Astrocyte (in vitro differentiated cells and primary cell): Measurements from ENCODE around the gene SRGAP2. TPM values are rescaled to one million over a fixed set of nuclear protein-coding genes. Genes with fewer than 3 reads are reported as not detected.
"Not testable (repeated sequence)": the region's sequence is repeated elsewhere in the genome, so short reads cannot be mapped to it uniquely, and the experiment has no call there.

ENCODE experiments used
- DNase-seq: peaks from one replicate; pipeline ENCODE4 v3.0.0-alpha.2; 2010; ENCODE audit warnings: low read depth
- FAIRE-seq: peaks from 2 replicates; lab custom pipeline; 2011; peaks lifted over from hg19 to GRCh38; lab: Jason Lieb, UNC
- H2AFZ ChIP-seq: 2 replicates; pipeline ENCODE4 v1.6.0; 2012; ENCODE audit warnings: low read depth, low read length, inconsistent platforms
- H3K27ac ChIP-seq: 2 replicates; pipeline ENCODE4 v1.5.1; 2011; ENCODE audit warnings: low read depth, low read length, inconsistent platforms
- H3K27me3 ChIP-seq: 2 replicates; pipeline ENCODE4 v1.6.0; 2011; ENCODE audit warnings: low read length, inconsistent platforms; ENCODE audit not compliant: insufficient read depth
- H3K36me3 ChIP-seq: 2 replicates; pipeline ENCODE4 v1.5.1; 2011; ENCODE audit warnings: low read length, inconsistent platforms; ENCODE audit not compliant: insufficient read depth
- H3K4me1 ChIP-seq: 2 replicates; pipeline ENCODE4 v1.5.1; 2011; ENCODE audit warnings: low read length, inconsistent platforms; ENCODE audit not compliant: insufficient read depth
- H3K4me2 ChIP-seq: 2 replicates; pipeline ENCODE4 v1.6.0; 2012; ENCODE audit warnings: low read length, inconsistent platforms
- H3K4me3 ChIP-seq: 2 replicates; pipeline ENCODE4 v1.5.1; 2011; ENCODE audit warnings: low read depth, mild to moderate bottlenecking, low read length, inconsistent platforms; ENCODE audit not compliant: insufficient read depth
- H3K79me2 ChIP-seq: 2 replicates; pipeline ENCODE4 v1.6.0; 2012; ENCODE audit warnings: mild to moderate bottlenecking, low read length, inconsistent platforms; ENCODE audit not compliant: insufficient read depth
- H3K9ac ChIP-seq: 2 replicates; pipeline ENCODE4 v1.6.0; 2012; ENCODE audit warnings: mild to moderate bottlenecking, low read length, inconsistent platforms
- H3K9me3 ChIP-seq: 2 replicates; pipeline ENCODE4 v1.5.1; 2012; ENCODE audit warnings: low read depth, mild to moderate bottlenecking, low read length, inconsistent platforms; ENCODE audit not compliant: insufficient read depth
- H4K20me1 ChIP-seq: 2 replicates; pipeline ENCODE4 v1.6.0; 2012; ENCODE audit warnings: low read length, inconsistent platforms; ENCODE audit not compliant: insufficient read depth
- H3K27ac Mint-ChIP-seq: one replicate; pipeline ENCODE4 v1.8.0; 2021; ENCODE audit warnings: mild to moderate bottlenecking, mixed read lengths; ENCODE audit not compliant: unreplicated experiment
- H3K27me3 Mint-ChIP-seq: one replicate; pipeline ENCODE4 v1.8.0; 2021; ENCODE audit warnings: low read depth, mixed read lengths; ENCODE audit not compliant: unreplicated experiment
- H3K36me3 Mint-ChIP-seq: one replicate; pipeline ENCODE4 v1.8.0; 2021; ENCODE audit warnings: low read depth, mixed read lengths; ENCODE audit not compliant: unreplicated experiment
- H3K4me1 Mint-ChIP-seq: one replicate; pipeline ENCODE4 v1.8.0; 2021; ENCODE audit warnings: low read depth, mixed read lengths; ENCODE audit not compliant: unreplicated experiment
- H3K4me3 Mint-ChIP-seq: one replicate; pipeline ENCODE4 v1.8.0; 2021; ENCODE audit warnings: mild to moderate bottlenecking, moderate library complexity, mixed read lengths; ENCODE audit not compliant: unreplicated experiment
- H3K9me3 Mint-ChIP-seq: one replicate; pipeline ENCODE4 v1.8.0; 2021; ENCODE audit warnings: mild to moderate bottlenecking, mixed read lengths; ENCODE audit not compliant: unreplicated experiment
- total RNA-seq: library from RNA; stranded (reverse); gene quantifications from 2 replicates; pipeline ENCODE4 v1.2.1, GENCODE V29; 2021

Gene SRGAP2
- total RNA-seq, 1 donor from 2014 or later = 116 TPM

DNA sequence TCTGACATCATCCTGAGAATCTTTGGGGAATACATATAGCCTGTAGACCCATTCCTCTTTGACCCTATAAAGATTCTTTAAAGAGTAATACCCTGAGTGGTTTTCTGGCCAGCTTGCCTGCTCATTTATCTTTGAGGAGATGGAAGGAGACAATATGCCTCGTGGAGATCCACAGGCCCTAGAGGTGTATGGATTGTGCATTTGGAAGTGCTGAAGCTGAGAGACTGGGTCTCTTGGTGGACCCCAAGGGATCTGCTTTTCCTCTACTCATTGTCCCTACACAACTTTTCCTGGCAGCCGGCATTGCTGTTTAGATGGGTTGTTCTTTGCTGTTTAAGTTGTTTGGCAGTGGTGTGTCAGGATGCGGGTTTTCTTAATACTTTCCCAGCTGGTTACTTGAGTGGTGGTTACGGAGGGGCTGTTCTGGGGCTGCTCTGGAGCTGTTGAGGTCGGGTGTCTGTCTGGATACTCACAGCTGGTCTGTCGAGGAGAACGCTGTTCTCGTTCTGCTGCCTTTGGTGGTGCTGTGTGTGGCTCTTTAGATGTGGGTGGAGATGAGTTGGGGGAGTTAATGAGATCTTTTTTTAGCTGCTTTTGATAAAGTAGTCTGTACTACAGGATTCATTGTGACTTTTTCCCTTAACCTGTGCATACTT is 49.5 kb downstream of the SRGAP2 start:
- H3K9me3 Mint-ChIP-seq, H3K4me1 ChIP-seq, FAIRE-seq, H2AFZ ChIP-seq, H3K4me1 Mint-ChIP-seq, H3K36me3 ChIP-seq, H3K9me3 ChIP-seq, H3K27me3 Mint-ChIP-seq, H3K27me3 ChIP-seq, H3K79me2 ChIP-seq, H3K27ac ChIP-seq, H3K36me3 Mint-ChIP-seq, H3K4me3 Mint-ChIP-seq, H3K4me3 ChIP-seq, H3K9ac ChIP-seq, H4K20me1 ChIP-seq: not testable (repeated sequence)
- peak; percentile 68 for DNase-seq
- H3K4me2 ChIP-seq = peak overlapping the region; percentile 46
- peak overlapping the region; percentile 86 for H3K27ac Mint-ChIP-seq

Other genes with a start within 250 kb of the SRGAP2 start
- gene RAB7B, start 200.1 kb upstream of the SRGAP2 start, total RNA-seq = 6.6 and 8.1 TPM in 2 replicates
- gene CTSE, start 179.6 kb upstream of the SRGAP2 start, total RNA-seq = not detected in 2 replicates
- not detected in 2 replicates for gene RHEX, start 150.4 kb upstream of the SRGAP2 start, total RNA-seq
- gene AVPR1B, start 86.2 kb upstream of the SRGAP2 start, total RNA-seq = not detected in 2 replicates
- 8.4 and 8.8 TPM in 2 replicates for gene FAM72A, start 702 bp upstream of the SRGAP2 start, total RNA-seq